Peyer's patch (tissue), 4 donors: Measurements from ENCODE around the gene ASB3. TPM values are rescaled to one million over a fixed set of nuclear protein-coding genes. Genes with fewer than 3 reads are reported as not detected.

Experiments used
- DNase-seq, 3 donors: peaks; one replicate each; pipeline ENCODE4 v3.0.0-alpha.2; 2017 to 2019
- H3K27ac ChIP-seq, 4 donors: fragments of 200-600 bp; sonication (generic); one replicate each; pipeline ENCODE4 v1.5.1; 2016 to 2019
- H3K27me3 ChIP-seq, 2 donors: fragments of 200-600 bp; sonication (generic); one replicate each; pipeline ENCODE4 v1.5.1; 2019
- H3K36me3 ChIP-seq, 3 donors: fragments of 200-600 bp; sonication (generic); one replicate each; pipeline ENCODE4 v1.5.1; 2016 to 2019
- H3K4me1 ChIP-seq, 4 donors: fragments of 200-600 bp; sonication (generic); one replicate each; pipeline ENCODE4 v1.5.1; 2016 to 2019
- H3K4me3 ChIP-seq, 4 donors: fragments of 200-600 bp; sonication (generic); 1 replicate in 3 of 4; 2 replicates in 1 of 4; pipeline ENCODE4 v1.5.1; 2016 to 2019; ENCODE audit warnings: mild to moderate bottlenecking in 1 of 4
- H3K9me3 ChIP-seq, 4 donors: fragments of 200-600 bp; sonication (generic); one replicate each; pipeline ENCODE4 v1.5.1; 2016 to 2019; ENCODE audit warnings: mild to moderate bottlenecking in 1 of 4
- CTCF ChIP-seq, 6 experiments: fragments of 450-650 bp in 4 of 6; fragments of 200-600 bp in 2 of 6; sonication (generic) in 1 of 6; IDR thresholded peaks; one replicate each; pipeline ENCODE4 v1.5.1; 2017 to 2019; ENCODE audit warnings: antibody characterized with exemption in 6 of 6, mild to moderate bottlenecking in 3 of 6, moderate library complexity in 1 of 6
- POLR2A ChIP-seq, 2 donors: fragments of 450-650 bp; IDR thresholded peaks; one replicate each; pipeline ENCODE4 v1.5.1; 2017; ENCODE audit warnings: antibody characterized with exemption in 2 of 2, mild to moderate bottlenecking in 2 of 2, moderate library complexity in 2 of 2
- total RNA-seq, 4 donors: library from RNA; depleted of rRNA; stranded (reverse); fragments of >200 nt; gene quantifications; one replicate each; pipeline ENCODE4 v1.1.0, GENCODE V29; 2016

Gene ASB3
- total RNA-seq, 4 donors from 2014 or later, result 11.7 to 30.5 (median 18.3) TPM

GRCh38 chr2:53631313-53632125 is 155.2 kb downstream of the ASB3 start:
- no peak for DNase-seq
- Histone ChIP-seq H3K9me3 (no peaks in the 10 kb centered on the region), H3K4me3 (no peak overlapping the region), H3K27me3 (no peaks in the 10 kb centered on the region), H3K4me1 (no peaks in the 10 kb centered on the region), H3K36me3 (no peaks in the 10 kb centered on the region), H3K27ac (no peak overlapping the region)
- TF ChIP-seq CTCF (IDR thresholded peaks at IDR 0.05) (no peak), POLR2A (IDR thresholded peaks at IDR 0.05) (no peak)

GRCh38 chr2:53630026-53630606 is 156.6 kb downstream of the ASB3 start:
- Histone ChIP-seq H3K4me1 (no peaks in the 10 kb centered on the region), H3K9me3 (no peaks in the 10 kb centered on the region), H3K4me3 (no peak overlapping the region), H3K27ac (no peak overlapping the region), H3K27me3 (no peaks in the 10 kb centered on the region), H3K36me3 (no peaks in the 10 kb centered on the region)
- DNase-seq, result no peak
- TF ChIP-seq POLR2A (IDR thresholded peaks at IDR 0.05) (no peak), CTCF (IDR thresholded peaks at IDR 0.05) (no peak)

GRCh38 chr2:53629501-53629900 is 157.3 kb downstream of the ASB3 start:
- no peak for TF ChIP-seq POLR2A (IDR thresholded peaks at IDR 0.05)
- no peak for TF ChIP-seq CTCF (IDR thresholded peaks at IDR 0.05)

GRCh38 chr2:53629001-53629400 is 157.8 kb downstream of the ASB3 start:
- Histone ChIP-seq H3K4me3 (no peak overlapping the region), H3K36me3 (no peaks in the 10 kb centered on the region), H3K27ac (no peak overlapping the region), H3K9me3 (peaks cover 0 to 2% (median 0%) of the 10 kb centered on the region in 4 donors), H3K4me1 (no peaks in the 10 kb centered on the region), H3K27me3 (no peaks in the 10 kb centered on the region)
- no peak for TF ChIP-seq CTCF (IDR thresholded peaks at IDR 0.05)
- TF ChIP-seq POLR2A (IDR thresholded peaks at IDR 0.05), result no peak
- no peak for DNase-seq

More at GRCh38 chr2:53629501-53629900, 157.3 kb downstream of the ASB3 start:
- H3K9me3 ChIP-seq, result no peaks in the 10 kb centered on the region
- no peak overlapping the region for H3K27ac ChIP-seq
- H3K4me1 ChIP-seq, result no peaks in the 10 kb centered on the region
- no peak overlapping the region for H3K4me3 ChIP-seq
- no peak for DNase-seq
- no peaks in the 10 kb centered on the region for H3K27me3 ChIP-seq
- H3K36me3 ChIP-seq, result no peaks in the 10 kb centered on the region

GRCh38 chr2:53622141-53622540 is 164.6 kb downstream of the ASB3 start:
- Histone ChIP-seq H3K9me3 (peaks cover 0 to 3% (median 0%) of the 10 kb centered on the region in 4 donors), H3K27ac (no peak overlapping the region), H3K4me3 (no peak overlapping the region), H3K4me1 (no peaks in the 10 kb centered on the region), H3K27me3 (no peaks in the 10 kb centered on the region), H3K36me3 (no peaks in the 10 kb centered on the region)
- no peak for TF ChIP-seq CTCF (IDR thresholded peaks at IDR 0.05)
- no peak for TF ChIP-seq POLR2A (IDR thresholded peaks at IDR 0.05)
- no peak for DNase-seq
